ENCODE results near the gene PFDN4.

GRCh38 chr20:54212226-54212625 lies 4.3 kb downstream of the PFDN4 start:
- TF ChIP-seq, protein P1, sequence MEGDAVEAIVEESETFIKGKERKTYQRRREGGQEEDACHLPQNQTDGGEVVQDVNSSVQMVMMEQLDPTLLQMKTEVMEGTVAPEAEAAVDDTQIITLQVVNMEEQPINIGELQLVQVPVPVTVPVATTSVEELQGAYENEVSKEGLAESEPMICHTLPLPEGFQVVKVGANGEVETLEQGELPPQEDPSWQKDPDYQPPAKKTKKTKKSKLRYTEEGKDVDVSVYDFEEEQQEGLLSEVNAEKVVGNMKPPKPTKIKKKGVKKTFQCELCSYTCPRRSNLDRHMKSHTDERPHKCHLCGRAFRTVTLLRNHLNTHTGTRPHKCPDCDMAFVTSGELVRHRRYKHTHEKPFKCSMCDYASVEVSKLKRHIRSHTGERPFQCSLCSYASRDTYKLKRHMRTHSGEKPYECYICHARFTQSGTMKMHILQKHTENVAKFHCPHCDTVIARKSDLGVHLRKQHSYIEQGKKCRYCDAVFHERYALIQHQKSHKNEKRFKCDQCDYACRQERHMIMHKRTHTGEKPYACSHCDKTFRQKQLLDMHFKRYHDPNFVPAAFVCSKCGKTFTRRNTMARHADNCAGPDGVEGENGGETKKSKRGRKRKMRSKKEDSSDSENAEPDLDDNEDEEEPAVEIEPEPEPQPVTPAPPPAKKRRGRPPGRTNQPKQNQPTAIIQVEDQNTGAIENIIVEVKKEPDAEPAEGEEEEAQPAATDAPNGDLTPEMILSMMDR (IDR thresholded peaks at IDR 0.05): no peak
- TF ChIP-seq POLR2A (IDR thresholded peaks at IDR 0.05): no peak
